Measurements from ENCODE around the gene CPZ. TPM values are rescaled to one million over a fixed set of nuclear protein-coding genes. Genes with fewer than 3 reads are reported as not detected.

Gene CPZ
- total and polyA plus RNA-seq, 2 of the 4 experiments (the other 2 are of a cell fraction) = 0.90 to 10.3 TPM

DNA sequence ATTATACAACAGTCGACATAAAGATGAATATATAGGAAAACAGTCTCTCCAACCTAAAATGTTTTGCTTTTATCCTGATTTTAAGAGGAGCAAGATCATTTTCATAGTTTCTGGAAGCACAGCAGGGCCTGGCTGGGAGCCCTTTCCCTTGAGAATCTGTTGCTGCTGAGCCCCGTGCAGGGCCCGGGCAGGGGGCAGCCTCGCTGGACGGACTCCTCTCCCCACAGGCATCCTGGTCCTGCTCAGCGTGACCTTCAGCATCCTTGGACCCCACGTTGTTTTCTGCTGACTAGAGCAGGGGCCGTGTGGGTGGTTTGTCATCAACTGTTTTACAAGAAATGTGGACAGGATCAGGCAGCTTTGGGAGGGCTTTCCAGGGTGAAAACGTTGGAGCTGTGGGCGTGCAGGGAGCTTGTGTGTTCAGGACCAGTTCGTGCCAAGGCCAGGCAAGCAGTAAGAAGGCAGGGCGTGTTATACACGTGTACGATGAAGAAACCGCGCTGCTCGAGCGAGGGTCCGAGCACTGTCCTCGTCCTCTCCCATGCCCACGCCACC lies 25.0 kb downstream of the CPZ start:
- no TSS peak for BruUV-seq (replicated peaks)
- Histone ChIP-seq H3K9ac (ENCODE audit: low read depth, low read length) (no peak overlapping the region), H3K14ac (replicated peaks; ENCODE audit: low read depth, low read length) (no peak overlapping the region), H4K8ac (ENCODE audit: low read depth in 2 of 2, low read length in 2 of 2) (no peak overlapping the region), H2AFZ (replicated peaks; ENCODE audit: low read length, poor library complexity) (no peak overlapping the region), H2BK15ac (ENCODE audit: low read depth, low read length) (no peak overlapping the region), H3K4me2 (ENCODE audit: low read depth, low read length) (no peak overlapping the region), H3K27ac (ENCODE audit: insufficient read depth, low read length) (no peak overlapping the region), H3K79me1 (ENCODE audit: low read depth in 1 of 2, low read length in 2 of 2) (no peaks in the 10 kb centered on the region), H2AK5ac (ENCODE audit: low read depth, low read length) (no peak overlapping the region), H2BK120ac (ENCODE audit: low read depth, low read length) (no peak overlapping the region), H3K27me3 (ENCODE audit: control insufficient read depth, insufficient read depth, low read length) (no peaks in the 10 kb centered on the region; the same call in 1 of the 2 replicates), H3K23ac (ENCODE audit: low read depth, low read length) (no peak overlapping the region), H4K5ac (ENCODE audit: low read depth, low read length) (no peak overlapping the region), H3K4me3 (ENCODE audit: insufficient read depth, low read depth, low read length) (no peak overlapping the region), H4K91ac (ENCODE audit: insufficient read depth, low read depth, low read length) (no peak overlapping the region), H3K18ac (ENCODE audit: low read depth, low read length) (no peak overlapping the region), H3K36me3 (ENCODE audit: control insufficient read depth, insufficient read depth, low read length) (peaks cover 39% of the 10 kb centered on the region; the same call in 1 of the 2 replicates), H3K4me1 (ENCODE audit: control insufficient read depth, insufficient read depth, low read length) (no peaks in the 10 kb centered on the region), H3K4ac (ENCODE audit: low read depth, low read length) (no peak overlapping the region), H4K20me1 (ENCODE audit: insufficient read depth, low read length) (no peaks in the 10 kb centered on the region), H3K56ac (ENCODE audit: extremely low read depth, insufficient read depth, low read length) (no peak overlapping the region), H2AK9ac (replicated peaks; ENCODE audit: low read depth, low read length, poor library complexity) (no peak overlapping the region), H3K9me3 (ENCODE audit: control insufficient read depth, insufficient read depth, low read length) (no peaks in the 10 kb centered on the region), H2BK20ac (ENCODE audit: low read depth, low read length) (no peak overlapping the region), H2BK5ac (ENCODE audit: low read depth, low read length, poor library complexity, severe bottlenecking) (no peak overlapping the region), H3K9me1 (ENCODE audit: insufficient read depth, low read length) (no peaks in the 10 kb centered on the region)
- in situ Hi-C loops (cut with MboI; ENCODE audit: low sequenced_read_pairs) = loop anchor here (25.0 kb wide), 1 partner anchor 405 kb away; no protein-coding TSS in a partner anchor
- ATAC-seq (ENCODE audit: low read depth) = no peak
- no peak for TF ChIP-seq FOS (IDR thresholded peaks at IDR 0.05; ENCODE audit: low read depth, low read length)
- no peak for TF ChIP-seq POLR2A (IDR thresholded peaks at IDR 0.05; ENCODE audit: low read depth, low read length)
- TF ChIP-seq, protein P1, sequence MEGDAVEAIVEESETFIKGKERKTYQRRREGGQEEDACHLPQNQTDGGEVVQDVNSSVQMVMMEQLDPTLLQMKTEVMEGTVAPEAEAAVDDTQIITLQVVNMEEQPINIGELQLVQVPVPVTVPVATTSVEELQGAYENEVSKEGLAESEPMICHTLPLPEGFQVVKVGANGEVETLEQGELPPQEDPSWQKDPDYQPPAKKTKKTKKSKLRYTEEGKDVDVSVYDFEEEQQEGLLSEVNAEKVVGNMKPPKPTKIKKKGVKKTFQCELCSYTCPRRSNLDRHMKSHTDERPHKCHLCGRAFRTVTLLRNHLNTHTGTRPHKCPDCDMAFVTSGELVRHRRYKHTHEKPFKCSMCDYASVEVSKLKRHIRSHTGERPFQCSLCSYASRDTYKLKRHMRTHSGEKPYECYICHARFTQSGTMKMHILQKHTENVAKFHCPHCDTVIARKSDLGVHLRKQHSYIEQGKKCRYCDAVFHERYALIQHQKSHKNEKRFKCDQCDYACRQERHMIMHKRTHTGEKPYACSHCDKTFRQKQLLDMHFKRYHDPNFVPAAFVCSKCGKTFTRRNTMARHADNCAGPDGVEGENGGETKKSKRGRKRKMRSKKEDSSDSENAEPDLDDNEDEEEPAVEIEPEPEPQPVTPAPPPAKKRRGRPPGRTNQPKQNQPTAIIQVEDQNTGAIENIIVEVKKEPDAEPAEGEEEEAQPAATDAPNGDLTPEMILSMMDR (conservative IDR thresholded peaks at IDR 0.05; ENCODE audit: low read depth, low read length) = no peak
- TF ChIP-seq NFE2L2 (IDR thresholded peaks at IDR 0.05; ENCODE audit: low read depth, low read length) = no peak
- TF ChIP-seq BHLHE40 (IDR thresholded peaks at IDR 0.05; ENCODE audit: low read depth, low read length) = no peak
- TF ChIP-seq CHD1 (IDR thresholded peaks at IDR 0.05; ENCODE audit: low read depth, low read length) = no peak
- TF ChIP-seq MAZ (IDR thresholded peaks at IDR 0.05; ENCODE audit: borderline replicate concordance, low read depth, low read length) = no peak
- no peak for TF ChIP-seq SMC3 (IDR thresholded peaks at IDR 0.05; ENCODE audit: low read depth, low read length)
- no peak for TF ChIP-seq RFX5 (IDR thresholded peaks at IDR 0.05; ENCODE audit: low read depth, low read length)
- TF ChIP-seq, protein P2, sequence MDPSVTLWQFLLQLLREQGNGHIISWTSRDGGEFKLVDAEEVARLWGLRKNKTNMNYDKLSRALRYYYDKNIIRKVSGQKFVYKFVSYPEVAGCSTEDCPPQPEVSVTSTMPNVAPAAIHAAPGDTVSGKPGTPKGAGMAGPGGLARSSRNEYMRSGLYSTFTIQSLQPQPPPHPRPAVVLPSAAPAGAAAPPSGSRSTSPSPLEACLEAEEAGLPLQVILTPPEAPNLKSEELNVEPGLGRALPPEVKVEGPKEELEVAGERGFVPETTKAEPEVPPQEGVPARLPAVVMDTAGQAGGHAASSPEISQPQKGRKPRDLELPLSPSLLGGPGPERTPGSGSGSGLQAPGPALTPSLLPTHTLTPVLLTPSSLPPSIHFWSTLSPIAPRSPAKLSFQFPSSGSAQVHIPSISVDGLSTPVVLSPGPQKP (IDR thresholded peaks at IDR 0.05; ENCODE audit: borderline replicate concordance, low read depth, low read length) = no peak
- intact Hi-C loops (cut with micrococcal nuclease) = no loop called here
- ChIA-PET CTCF (no interaction called here), POLR2A (ENCODE audit: unreplicated experiment) (no interaction called here)
- 78% methylated on average over 7 of the region's 21 CpGs; no CpG with 5 or more reads in 1 of the 2 experiments for WGBS, 2 experiments (ENCODE audit: extremely low coverage in 2 of 2, insufficient read length in 1 of 2)
- no peak for DNase-seq
- dilution Hi-C loops (cut with HindIII; ENCODE audit: low sequenced_read_pairs, unreplicated experiment) = no loop called here
